Measurements from ENCODE around the gene GPR37L1.

Gene GPR37L1, protein sequence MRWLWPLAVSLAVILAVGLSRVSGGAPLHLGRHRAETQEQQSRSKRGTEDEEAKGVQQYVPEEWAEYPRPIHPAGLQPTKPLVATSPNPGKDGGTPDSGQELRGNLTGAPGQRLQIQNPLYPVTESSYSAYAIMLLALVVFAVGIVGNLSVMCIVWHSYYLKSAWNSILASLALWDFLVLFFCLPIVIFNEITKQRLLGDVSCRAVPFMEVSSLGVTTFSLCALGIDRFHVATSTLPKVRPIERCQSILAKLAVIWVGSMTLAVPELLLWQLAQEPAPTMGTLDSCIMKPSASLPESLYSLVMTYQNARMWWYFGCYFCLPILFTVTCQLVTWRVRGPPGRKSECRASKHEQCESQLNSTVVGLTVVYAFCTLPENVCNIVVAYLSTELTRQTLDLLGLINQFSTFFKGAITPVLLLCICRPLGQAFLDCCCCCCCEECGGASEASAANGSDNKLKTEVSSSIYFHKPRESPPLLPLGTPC

DNA sequence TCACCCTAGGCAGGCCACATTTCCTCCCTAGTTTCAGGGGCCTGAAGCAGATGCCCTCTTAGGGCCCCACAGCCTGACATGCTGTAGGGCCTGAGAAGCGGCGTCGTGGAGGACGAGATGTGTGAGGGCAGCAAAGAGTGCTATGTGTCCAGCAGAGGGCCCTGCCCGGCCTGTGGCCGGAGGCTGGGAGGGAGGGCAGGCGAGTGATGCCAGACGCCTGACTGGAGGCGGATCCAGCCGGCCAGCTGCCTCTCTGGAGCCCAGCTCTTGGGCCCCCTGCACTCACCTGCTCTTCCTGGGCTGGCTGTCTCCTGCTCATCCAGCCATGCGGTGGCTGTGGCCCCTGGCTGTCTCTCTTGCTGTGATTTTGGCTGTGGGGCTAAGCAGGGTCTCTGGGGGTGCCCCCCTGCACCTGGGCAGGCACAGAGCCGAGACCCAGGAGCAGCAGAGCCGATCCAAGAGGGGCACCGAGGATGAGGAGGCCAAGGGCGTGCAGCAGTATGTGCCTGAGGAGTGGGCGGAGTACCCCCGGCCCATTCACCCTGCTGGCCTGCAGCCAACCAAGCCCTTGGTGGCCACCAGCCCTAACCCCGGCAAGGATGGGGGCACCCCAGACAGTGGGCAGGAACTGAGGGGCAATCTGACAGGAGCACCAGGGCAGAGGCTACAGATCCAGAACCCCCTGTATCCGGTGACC lies at the start of gene GPR37L1:
TSS of gene GPR37L1 (plus strand) at position 279 of the 697 bp plus-strand sequence. CDS start at position 326, 47 bp downstream.
- peak; percentile 95 for DNase-seq (ENCODE audit: low spot score)

DNA sequence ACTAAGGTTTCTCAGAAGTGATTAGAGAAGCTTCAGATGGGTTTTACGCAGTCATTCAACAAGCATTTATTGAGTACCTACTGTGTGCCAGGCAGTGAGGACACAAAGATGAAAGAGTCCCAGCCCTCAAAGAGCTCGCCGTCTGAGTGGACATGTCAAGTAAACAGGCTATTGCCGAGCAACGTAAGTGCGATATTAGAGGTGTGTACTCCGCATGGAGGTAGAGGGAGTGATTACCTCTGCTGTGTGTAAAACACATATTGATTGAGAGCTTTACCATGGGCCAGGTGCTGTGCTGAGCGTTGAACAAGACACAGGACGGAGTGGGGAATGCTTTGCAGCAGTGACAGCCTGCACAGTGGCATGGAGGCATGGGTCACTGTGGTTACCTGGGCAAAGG lies 49.5 kb upstream of the GPR37L1 start:
- no peak for DNase-seq (ENCODE audit: low spot score)

DNA sequence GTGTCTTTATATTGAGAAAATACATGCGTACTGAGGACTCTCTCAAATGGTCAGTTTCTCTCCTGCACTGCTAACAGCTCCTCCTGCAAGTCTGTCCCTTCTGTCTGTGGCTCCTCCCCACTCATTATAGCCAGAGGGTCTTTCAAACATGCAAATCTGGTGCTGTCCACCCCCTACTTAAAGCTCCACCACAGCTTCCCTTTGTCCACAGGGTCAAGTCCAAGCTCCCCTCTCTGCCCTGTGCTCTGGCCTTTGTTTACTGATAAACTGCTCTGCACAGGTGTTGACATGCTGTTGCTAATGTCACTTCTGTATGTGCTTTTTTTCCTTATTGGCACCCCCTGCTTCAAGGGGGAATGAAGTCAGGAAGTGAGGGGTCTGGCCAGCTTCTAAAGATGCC lies 47.7 kb upstream of the GPR37L1 start:
- DNase-seq (ENCODE audit: low spot score): no peak

DNA sequence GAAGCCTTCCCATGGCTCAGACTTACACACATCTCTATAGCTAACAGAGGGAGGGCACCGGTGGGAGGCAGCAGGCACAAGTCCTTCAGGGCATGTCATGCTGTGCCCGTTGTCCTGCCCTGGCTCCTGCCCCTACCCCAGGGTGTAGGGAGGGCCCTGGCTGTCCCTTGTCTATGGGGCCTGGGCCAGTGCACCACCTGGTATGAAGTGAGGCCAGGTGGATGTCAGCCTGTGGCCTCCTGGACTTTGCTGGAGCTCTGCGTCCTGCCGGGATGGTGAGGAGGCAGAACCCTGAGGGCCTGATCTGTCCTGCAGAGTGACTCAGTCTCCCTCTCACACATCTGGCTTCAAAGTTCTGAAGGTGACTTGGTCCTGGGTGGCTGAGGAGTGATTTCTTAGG lies 47.3 kb upstream of the GPR37L1 start:
- no peak for DNase-seq (ENCODE audit: low spot score)

DNA sequence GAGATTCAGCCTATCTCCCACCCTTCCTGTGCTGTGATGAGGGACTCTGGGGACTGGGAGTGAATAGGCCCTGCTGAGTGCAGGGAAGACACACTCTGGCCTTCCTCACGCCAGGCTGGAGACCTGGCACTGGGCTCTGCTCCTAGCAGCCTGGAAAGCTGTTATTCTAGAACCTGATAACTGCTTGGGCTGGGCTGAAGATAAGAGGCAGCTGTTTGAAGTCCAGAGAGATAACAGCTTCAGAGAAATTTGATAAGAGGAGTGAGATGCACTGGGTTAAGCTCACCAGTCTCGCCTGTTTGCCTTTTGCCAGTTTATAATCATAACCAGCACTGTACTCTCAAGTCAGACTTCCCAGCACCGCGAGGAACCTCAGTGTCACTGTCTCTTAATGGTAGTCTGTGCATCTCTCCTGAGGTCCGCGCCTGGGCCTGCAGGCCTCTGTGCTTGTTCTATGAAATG lies 46.6 kb upstream of the GPR37L1 start:
- no peak for DNase-seq (ENCODE audit: low spot score)

DNA sequence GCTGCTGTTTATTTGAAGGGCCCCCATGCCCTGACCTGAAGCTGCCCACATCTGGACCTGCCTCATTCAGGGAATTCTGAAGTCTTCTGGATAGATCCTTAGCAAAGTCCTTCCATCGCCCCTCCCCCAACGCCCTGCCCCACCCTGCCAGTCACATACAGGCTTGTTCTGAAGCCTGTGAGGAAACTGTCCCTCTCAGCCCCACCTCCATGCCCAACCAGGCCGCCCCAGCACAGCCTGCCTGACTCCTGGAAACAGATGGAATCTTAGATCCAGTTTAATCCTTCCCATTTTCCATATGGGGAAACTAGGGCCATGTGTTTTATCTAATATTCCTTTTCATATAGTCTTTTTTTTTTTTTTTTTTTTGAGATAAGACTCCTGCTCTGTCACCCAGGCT lies 44.5 kb upstream of the GPR37L1 start:
- no peak for DNase-seq (ENCODE audit: low spot score)

DNA sequence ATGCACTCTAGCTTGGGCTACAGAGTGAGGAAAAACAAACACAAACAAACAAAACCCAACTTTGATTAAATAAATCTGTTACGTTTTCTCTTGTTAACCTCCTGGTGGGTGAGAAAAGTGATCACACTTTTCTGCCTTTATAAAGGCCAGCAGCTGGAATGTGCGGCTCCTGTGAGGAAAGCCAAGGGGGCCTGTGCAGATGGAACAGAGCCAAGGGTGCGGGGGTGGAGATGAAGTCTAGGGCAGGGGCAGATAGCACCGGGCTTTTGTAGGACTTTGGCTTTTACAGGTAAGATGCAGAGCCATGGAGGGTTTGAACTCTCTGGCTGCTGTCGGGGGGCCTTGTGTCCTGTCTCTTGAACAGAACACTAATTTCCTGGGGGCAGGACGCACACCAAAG lies 40.7 kb upstream of the GPR37L1 start:
- DNase-seq (ENCODE audit: low spot score): no peak

DNA sequence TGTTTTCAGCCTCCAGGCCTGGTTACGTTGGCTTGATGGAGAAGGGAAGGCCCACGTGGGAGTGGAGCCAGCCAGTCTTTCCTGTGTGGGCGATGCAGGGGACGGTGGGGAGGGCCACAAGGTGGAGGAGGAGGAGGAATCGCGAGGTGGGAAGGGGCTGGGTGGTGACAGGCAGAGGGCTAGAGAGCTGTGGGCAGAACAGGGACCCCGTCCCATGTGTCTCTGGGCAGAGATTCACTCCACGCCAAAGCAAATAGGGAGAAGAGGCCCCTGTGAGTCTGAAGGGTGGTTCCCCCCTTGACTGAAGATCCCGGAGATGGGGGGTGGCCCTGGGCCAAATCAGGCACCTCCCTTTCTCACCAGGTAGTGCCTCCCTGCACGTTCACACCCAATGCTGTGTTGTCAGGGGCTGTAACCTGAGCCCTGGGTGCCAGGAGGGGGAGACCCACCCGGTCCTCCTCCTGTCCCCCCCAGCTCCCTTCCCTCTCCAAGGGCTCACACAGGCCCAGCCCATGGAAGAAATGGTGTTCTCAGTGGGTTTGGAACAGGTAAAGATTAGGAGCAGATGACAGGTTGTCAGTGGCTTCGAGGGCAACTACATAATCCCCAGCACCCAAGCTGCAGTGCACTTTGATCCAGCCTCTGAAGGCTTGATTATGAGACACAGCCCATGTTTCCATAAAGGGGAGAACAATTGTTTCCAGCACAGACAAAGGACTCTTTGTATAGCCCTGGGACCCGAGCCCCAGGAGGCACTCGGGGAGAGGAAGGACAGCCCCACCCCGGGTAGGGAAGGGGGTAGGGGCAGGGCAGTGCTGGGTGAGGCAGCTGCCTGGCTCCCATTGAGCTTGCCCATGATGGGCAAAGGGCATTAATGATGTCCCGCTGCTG lies 37.7 kb upstream of the GPR37L1 start:
- DNase-seq (ENCODE audit: low spot score): peak; percentile 98

DNA sequence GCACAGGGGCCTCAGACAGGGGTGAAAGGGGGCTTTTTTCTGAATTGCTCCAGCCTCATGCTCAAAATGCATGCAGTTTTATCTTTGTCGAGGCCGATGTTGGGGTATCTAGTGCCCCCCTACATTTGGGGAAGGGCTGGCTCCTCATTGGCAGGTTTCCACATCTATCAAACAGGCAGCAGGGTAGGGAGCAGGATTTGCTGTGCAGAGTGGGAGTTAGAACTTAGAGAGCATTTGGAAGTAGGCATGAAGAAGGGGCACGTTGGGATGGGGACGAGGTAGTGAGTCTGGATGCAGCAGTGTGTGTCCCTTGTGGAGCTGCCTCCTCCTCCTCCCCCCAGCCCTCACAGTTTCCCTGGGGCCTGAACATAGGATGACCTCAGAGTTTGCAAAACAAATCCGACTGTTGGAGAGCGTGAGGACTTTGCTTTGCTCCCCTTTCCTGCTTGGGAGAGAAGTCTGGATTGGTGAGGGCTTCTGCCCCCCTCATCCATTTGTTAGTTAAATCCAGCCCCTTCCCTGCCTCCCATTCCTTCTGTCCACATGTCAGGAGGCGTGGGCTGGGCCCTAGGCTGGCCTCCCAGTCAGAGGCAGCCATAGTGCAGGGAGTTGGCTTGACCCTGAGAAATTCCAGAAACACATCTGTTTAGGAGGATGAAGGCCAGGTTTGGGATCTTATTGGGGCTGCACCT lies 36.9 kb upstream of the GPR37L1 start:
- peak; percentile 93 for DNase-seq (ENCODE audit: low spot score)

DNA sequence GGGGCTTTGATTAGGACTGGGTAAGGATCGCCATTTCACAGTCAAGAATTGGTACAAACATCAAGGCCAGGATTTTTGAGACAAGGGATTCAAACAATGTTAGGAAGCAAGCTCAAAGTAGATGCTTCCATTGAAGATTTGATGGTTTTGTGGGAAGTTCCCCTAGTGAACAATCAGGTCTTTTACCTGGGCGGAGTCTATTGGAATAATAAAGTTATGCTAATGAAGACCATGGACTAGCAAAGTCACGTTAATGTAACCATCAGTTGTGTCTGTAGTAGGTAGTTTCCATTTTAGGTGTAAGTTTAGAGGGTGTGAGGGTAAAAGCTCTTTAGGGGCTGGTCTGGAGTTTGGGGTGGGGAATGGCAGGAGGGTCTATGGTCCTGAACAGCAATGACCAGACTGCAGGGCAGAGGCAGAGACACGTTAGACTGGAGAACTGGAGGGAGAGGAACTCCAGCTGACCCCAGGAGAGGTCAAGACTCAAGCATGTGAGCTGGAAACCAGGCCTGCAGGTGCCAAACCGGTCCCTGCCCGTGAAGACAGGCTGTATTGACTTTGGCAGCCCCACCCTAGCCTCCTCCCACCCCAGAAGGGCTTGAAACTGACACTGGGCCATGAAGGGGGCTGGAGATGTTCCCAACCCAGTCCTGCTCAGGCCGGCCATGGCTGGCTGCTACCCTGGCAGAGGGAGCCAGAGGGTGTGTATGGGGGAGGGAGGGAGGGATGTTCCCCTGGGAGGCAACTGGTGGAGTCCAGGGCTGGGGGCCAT lies 36.0 kb upstream of the GPR37L1 start:
- DNase-seq (ENCODE audit: low spot score): peak; percentile 30

DNA sequence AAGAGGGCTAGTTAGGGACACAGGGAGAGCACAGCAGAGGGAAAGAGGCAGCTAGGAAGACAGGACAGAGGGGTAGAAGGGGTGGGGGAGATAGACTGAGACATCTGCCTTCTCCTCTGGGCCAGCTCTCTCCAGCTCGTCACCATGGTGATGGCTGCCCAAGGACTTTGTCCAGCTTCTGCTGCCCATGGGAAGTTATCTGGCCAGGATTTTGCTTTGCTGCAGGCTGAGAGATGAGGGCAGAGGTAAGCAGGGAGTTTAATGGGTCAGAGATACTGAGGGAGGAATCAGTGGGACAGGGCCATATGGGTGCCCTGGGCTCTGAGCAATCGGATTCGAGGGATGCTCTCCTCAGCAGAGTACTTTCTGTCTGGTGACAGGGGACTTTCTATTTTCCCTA lies 34.5 kb upstream of the GPR37L1 start:
- DNase-seq (ENCODE audit: low spot score): peak; percentile 54

DNA sequence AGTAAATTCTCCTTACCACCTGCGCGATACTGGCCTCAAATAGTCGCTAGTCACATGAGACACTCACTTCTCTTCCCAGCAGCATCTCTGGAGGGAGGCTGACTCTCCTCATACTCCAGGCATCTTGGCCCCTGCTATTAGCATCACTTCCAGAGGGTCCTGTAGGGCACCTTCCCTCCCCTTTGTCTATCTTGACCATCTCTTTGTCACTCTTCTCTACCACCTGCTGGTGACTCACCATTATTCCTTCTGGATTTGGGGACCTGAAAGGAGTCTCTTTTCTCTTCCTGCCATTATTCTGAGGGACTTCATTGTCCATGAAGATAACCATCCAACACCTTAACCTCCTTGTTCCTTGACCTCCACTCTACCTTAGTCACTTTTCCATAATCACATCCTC lies 31.7 kb upstream of the GPR37L1 start:
- DNase-seq (ENCODE audit: low spot score): no peak

DNA sequence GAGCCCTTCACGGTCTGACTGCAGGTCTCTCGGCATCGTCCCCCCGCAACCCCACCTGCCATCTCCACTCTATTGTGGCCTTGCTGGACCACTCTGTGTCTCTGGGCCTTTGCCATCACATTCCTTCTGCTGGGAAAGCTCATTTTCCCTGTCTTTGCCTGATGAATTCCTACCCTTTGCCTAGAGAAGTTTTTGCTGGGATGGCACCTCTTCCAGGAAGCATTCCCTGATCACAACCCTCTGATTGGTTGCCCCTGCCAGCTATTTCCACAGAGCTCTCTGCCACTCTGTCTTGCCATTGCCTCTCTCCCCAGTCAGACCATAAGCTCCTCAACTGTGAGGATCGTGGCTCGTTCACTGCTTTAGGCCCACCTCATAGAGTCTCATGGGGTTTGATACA lies 28.9 kb upstream of the GPR37L1 start:
- DNase-seq (ENCODE audit: low spot score): no peak

DNA sequence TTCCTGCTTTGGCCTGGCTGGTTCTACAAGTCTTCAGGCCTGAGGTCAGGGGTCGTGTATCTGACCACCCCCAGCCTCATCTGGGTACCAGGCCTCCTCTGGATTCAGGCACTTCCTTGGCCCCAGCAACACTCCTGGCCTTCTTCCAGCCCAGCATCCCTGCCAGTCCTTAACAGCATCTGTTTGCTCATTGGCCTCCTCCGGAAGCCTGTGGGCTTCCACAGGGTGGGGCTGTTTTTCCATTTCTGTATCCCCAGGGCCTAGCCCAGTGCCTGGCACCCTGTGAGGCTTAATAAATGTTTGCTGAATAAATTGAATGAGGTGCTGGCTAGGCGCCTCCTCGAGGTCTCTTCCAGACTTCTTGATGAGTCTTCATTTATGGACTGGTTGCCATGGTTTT lies 21.5 kb upstream of the GPR37L1 start:
- DNase-seq (ENCODE audit: low spot score): peak; percentile 31

DNA sequence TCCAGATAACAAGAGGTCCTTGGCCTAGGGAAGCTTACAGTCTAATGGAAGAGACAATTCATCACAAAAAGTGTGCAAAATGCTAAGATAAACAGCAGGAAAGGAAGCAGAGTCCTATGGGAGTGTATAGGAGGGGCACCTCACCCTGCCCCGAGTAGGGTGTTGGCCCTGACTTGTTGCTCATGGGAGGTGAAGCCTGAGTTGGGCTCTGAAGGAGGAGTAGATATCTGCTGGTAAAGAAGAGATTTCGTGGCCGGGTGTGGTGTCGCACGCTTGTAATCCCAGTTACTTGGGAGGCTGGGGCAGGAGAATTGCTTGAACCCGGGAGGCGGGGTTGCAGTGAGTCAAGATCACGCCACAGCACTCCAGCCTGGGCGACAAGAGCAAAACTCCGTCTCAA lies 18.6 kb upstream of the GPR37L1 start:
- no peak for DNase-seq (ENCODE audit: low spot score)

DNA sequence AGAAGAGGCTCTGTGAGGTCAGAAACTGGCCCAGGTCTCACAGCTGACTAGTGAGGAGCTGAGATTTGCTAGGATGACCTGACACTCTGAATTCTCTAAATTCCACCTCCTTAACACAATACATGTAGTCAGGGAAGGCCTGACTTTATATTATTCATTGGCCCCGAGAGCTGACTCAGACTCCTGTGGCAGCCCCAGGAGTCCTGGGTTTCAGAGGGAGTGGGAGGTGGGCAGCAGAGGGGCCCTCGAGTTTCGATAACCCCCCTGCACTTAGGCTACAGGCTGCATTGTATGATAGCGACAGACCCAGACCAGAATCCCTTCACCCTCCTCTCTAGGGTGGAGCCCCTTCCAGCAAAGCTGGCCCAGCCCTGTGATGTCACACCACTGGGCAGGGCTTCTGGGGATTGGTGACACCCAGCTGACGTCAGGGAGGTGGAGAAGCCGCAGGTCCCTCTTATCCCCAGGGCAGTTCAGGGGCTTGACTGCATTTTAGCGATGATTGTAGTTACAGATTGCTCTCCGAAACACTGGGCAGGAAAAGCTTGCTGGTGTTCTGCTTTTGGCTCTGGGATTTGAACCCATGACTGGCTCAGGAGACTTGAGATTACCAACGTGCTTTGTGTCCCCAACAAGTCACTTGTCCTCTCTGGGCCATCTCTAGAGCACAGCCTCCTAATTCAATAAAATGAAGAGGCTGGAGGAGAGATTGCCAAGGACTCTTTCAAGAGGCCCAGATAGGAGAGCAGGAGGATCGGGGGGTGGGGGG lies 17.0 kb upstream of the GPR37L1 start:
- DNase-seq (ENCODE audit: low spot score): no peak

DNA sequence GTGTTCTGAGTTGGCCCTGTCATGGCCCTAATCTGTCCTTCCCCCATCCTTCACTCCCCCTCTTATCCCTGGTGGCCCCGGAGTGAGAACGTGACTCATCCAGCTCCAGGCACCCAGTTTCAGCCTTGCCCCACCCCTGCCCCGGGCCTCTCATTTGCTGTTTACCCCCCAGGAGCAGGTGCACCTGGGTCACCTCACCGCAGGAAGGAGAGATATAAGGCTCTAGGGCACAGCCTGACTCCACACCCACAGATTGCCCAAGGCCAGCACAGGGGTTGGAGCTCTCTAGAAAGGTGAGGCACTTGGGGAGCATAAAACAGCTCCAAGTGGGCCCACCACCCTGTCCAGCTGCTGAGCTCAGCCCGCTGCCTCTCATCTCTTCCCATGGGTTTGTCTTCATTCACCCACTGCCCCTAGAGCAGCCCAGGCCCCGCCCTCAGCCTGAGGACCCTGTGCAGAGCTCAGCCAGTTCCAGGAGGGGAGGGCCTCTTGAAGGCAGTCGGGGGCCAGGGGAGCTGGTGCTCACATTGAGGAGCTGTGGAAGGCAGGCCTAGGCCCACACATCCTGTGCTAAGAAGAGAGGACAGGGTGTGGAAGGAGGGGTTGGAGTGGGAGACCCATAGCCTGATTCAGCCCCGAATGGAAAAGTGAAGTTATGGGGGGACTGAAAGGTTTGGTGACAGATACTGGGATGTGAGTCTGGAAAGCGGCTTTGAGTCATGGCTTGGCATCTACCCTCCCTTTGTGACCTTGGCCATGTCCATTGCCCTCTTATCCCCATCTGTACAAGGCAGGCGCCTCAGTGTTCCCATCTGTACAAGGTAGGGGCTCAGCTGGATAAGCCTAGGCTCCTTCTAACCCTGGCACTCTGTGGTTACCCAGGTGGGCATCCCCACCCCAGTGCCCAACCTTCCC lies 16.1 kb upstream of the GPR37L1 start:
- DNase-seq (ENCODE audit: low spot score): no peak

DNA sequence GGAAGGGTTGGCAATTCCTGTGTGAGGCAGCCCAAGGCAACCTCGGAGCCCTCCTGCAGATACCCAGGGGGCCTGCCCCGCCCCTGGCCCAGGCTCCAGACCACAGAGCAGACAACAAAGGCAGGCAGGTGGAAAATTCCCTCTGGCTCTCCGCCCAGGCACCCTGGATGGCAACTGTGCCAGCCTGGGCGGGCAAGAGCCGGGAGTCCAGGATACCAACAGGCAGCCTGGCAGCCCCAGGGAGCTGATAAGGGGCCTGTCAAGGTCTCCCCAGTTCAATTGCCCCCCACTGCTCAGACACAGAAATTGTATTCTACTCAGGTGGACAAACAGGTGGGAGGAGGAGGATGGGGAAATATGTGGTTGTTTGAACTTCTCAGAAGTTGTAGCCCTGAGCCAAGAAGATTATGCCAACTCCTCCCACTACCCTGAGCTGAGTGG lies 15.4 kb upstream of the GPR37L1 start:
- no peak for DNase-seq (ENCODE audit: low spot score)
